Breast epithelium (tissue), 3 donors: ENCODE data around the gene GPR153.

Experiments used
- CTCF ChIP-seq, 3 donors: fragments of 450-650 bp; IDR thresholded peaks; one replicate each; pipeline ENCODE4 v1.5.1; 2016 to 2017; ENCODE audit warnings: antibody characterized with exemption in 3 of 3, mild to moderate bottlenecking in 3 of 3, moderate library complexity in 3 of 3
- POLR2A ChIP-seq: fragments of 450-650 bp; IDR thresholded peaks from one replicate; pipeline ENCODE4 v1.6.1; 2016; ENCODE audit warnings: antibody characterized with exemption, mild to moderate bottlenecking, moderate library complexity
- POLR2AphosphoS5 ChIP-seq, 3 donors: sonication (generic); formaldehyde crosslinking; IDR thresholded peaks; one replicate each; pipeline ENCODE4 v1.6.1; 2017; ENCODE audit warnings: antibody characterized with exemption in 3 of 3

DNA sequence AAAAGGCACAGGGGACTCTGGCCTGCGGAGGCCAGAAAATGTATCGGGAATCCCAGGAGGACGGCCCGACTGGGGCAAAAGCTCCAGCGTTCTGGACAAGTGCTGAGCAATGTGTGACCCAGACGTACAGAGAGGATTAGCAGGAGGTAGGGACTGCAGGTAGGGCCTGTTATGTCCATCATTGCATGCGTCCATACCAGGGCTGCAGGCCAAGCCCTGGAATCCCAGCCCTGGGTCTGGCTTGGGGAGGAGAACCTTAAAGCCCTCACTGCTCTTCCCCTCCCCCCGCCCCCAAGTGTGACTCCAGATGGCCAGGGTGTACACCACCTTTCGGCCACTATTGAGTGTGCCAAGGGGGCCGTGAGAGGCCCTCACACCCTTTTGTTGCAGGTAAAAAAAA is 53.0 kb downstream of the GPR153 start:
- no peak for TF ChIP-seq CTCF (IDR thresholded peaks at IDR 0.05)
- no peak for TF ChIP-seq POLR2A
- no peak for TF ChIP-seq POLR2AphosphoS5 (IDR thresholded peaks at IDR 0.05)
